Smooth muscle cell of the brain vasculature (primary cell): ENCODE results near the gene TBC1D10A.
A peak's percentile ranks its signal among the peaks of the same experiment; 100 is the strongest.

ENCODE experiments used
- DNase-seq: peaks from one replicate; pipeline ENCODE4 v3.0.0-alpha.2; 2012; ENCODE audit warnings: low read depth, low spot score

The TBC1D10A gene

GRCh38 chr22:30286331-30286730 is 40.4 kb downstream of the TBC1D10A start:
- DNase-seq: no peak

- no peak for DNase-seq
These were observed 40.9 kb downstream of the TBC1D10A start for GRCh38 chr22:30285846-30286200.

GRCh38 chr22:30285176-30285845 is 41.4 kb downstream of the TBC1D10A start:
- no peak for DNase-seq

- DNase-seq: no peak
These were observed 42.1 kb downstream of the TBC1D10A start for GRCh38 chr22:30284666-30285065.

- no peak for DNase-seq
These were observed 42.6 kb downstream of the TBC1D10A start for GRCh38 chr22:30284172-30284571.

- DNase-seq: no peak
These were observed 43.4 kb downstream of the TBC1D10A start for GRCh38 chr22:30283342-30283741.

GRCh38 chr22:30282616-30283046 is 44.1 kb downstream of the TBC1D10A start:
- no peak for DNase-seq

- DNase-seq: no peak
These were observed 46.2 kb downstream of the TBC1D10A start for GRCh38 chr22:30280505-30280904.

GRCh38 chr22:30279932-30280331 is 46.8 kb downstream of the TBC1D10A start:
- DNase-seq: no peak

GRCh38 chr22:30279046-30279788 is 47.5 kb downstream of the TBC1D10A start:
- no peak for DNase-seq

- DNase-seq: peak; percentile 56
These were observed 49.0 kb downstream of the TBC1D10A start for GRCh38 chr22:30277547-30278344.

- DNase-seq: no peak
These were observed 50.7 kb downstream of the TBC1D10A start for GRCh38 chr22:30276039-30276438.

GRCh38 chr22:30275625-30276024 is 51.1 kb downstream of the TBC1D10A start:
- DNase-seq: no peak

GRCh38 chr22:30274437-30274812 is 52.3 kb downstream of the TBC1D10A start:
- DNase-seq: no peak

GRCh38 chr22:30273711-30274436 is 52.9 kb downstream of the TBC1D10A start:
- no peak for DNase-seq

GRCh38 chr22:30272781-30273601 is 53.8 kb downstream of the TBC1D10A start:
- no peak for DNase-seq

GRCh38 chr22:30270832-30271231 is 55.9 kb downstream of the TBC1D10A start:
- DNase-seq: no peak

GRCh38 chr22:30268331-30268730 is 58.4 kb downstream of the TBC1D10A start:
- no peak for DNase-seq

- no peak for DNase-seq
These were observed 59.1 kb downstream of the TBC1D10A start for GRCh38 chr22:30267382-30268302.
